ENCODE data around the gene POLE. TPM values are rescaled to one million over a fixed set of nuclear protein-coding genes. Genes with fewer than 3 reads are reported as not detected.

The POLE gene
- total and polyA plus RNA-seq, 2 donors from 2014 or later: 5.3 to 23.0 TPM

GRCh38 chr12:132580701-132581292 lies 106.3 kb downstream of the POLE start:
- intact Hi-C loops (cut with DNase I): no loop called here
- Histone ChIP-seq H3K27me3 (ENCODE audit: control insufficient read depth, insufficient read depth, low read length) (no peaks in the 10 kb centered on the region), H3K4me1 (ENCODE audit: control insufficient read depth in 2 of 3, insufficient read depth in 2 of 3, low read depth in 1 of 3, low read length in 3 of 3) (no peaks in the 10 kb centered on the region), H3K27ac (ENCODE audit: low read depth in 2 of 2, low read length in 2 of 2) (no peak overlapping the region), H3K4me3 (ENCODE audit: low read length in 3 of 3) (no peak overlapping the region), H3K9ac (ENCODE audit: low read length in 3 of 3) (no peak overlapping the region), H3K36me3 (ENCODE audit: control insufficient read depth in 2 of 3, insufficient read depth in 3 of 3, low read length in 3 of 3) (peaks cover 4 to 11% (median 4%) of the 10 kb centered on the region in 3 donors), H3K9me3 (ENCODE audit: control insufficient read depth in 2 of 3, insufficient read depth in 1 of 3, low read length in 3 of 3) (no peaks in the 10 kb centered on the region)
- TF ChIP-seq CTCF (IDR thresholded peaks at IDR 0.05; ENCODE audit: borderline replicate concordance, extremely low read depth, insufficient read depth): no peak
- FAIRE-seq: no peak
- DNase-seq: no peak

GRCh38 chr12:132579744-132580143 lies 107.4 kb downstream of the POLE start:
- intact Hi-C loops (cut with DNase I): no loop called here

GRCh38 chr12:132578826-132579225 lies 108.3 kb downstream of the POLE start:
- intact Hi-C loops (cut with DNase I): no loop called here
- Histone ChIP-seq H3K27me3 (ENCODE audit: control insufficient read depth, insufficient read depth, low read length) (no peaks in the 10 kb centered on the region), H3K9me3 (ENCODE audit: control insufficient read depth in 2 of 3, insufficient read depth in 1 of 3, low read length in 3 of 3) (no peaks in the 10 kb centered on the region), H3K9ac (ENCODE audit: low read length in 3 of 3) (no peak overlapping the region), H3K4me1 (ENCODE audit: control insufficient read depth in 2 of 3, insufficient read depth in 2 of 3, low read depth in 1 of 3, low read length in 3 of 3) (no peaks in the 10 kb centered on the region), H3K36me3 (ENCODE audit: control insufficient read depth in 2 of 3, insufficient read depth in 3 of 3, low read length in 3 of 3) (peaks cover 4 to 11% (median 4%) of the 10 kb centered on the region in 3 donors), H3K4me3 (ENCODE audit: low read length in 3 of 3) (no peak overlapping the region), H3K27ac (ENCODE audit: low read depth in 2 of 2, low read length in 2 of 2) (no peak overlapping the region)
- no peak for FAIRE-seq
- TF ChIP-seq CTCF (IDR thresholded peaks at IDR 0.05; ENCODE audit: borderline replicate concordance, extremely low read depth, insufficient read depth): no peak
- DNase-seq: no peak

More at GRCh38 chr12:132579744-132580143, 107.4 kb downstream of the POLE start:
- H3K27me3 ChIP-seq (ENCODE audit: control insufficient read depth, insufficient read depth, low read length): no peaks in the 10 kb centered on the region
- H3K9ac ChIP-seq (ENCODE audit: low read length in 3 of 3): no peak overlapping the region
- DNase-seq (no peak), FAIRE-seq (no peak)
- H3K27ac ChIP-seq (ENCODE audit: low read depth in 2 of 2, low read length in 2 of 2): no peak overlapping the region
- TF ChIP-seq CTCF (IDR thresholded peaks at IDR 0.05; ENCODE audit: borderline replicate concordance, extremely low read depth, insufficient read depth): no peak
- H3K4me3 ChIP-seq (ENCODE audit: low read length in 3 of 3): no peak overlapping the region
- no peaks in the 10 kb centered on the region for H3K9me3 ChIP-seq (ENCODE audit: control insufficient read depth in 2 of 3, insufficient read depth in 1 of 3, low read length in 3 of 3)
- H3K36me3 ChIP-seq (ENCODE audit: control insufficient read depth in 2 of 3, insufficient read depth in 3 of 3, low read length in 3 of 3): peaks cover 4 to 11% (median 4%) of the 10 kb centered on the region in 3 donors
- H3K4me1 ChIP-seq (ENCODE audit: control insufficient read depth in 2 of 3, insufficient read depth in 2 of 3, low read depth in 1 of 3, low read length in 3 of 3): no peaks in the 10 kb centered on the region

GRCh38 chr12:132578118-132578517 lies 109.0 kb downstream of the POLE start:
- FAIRE-seq (no peak), DNase-seq (no peak)
- Histone ChIP-seq H3K36me3 (ENCODE audit: control insufficient read depth in 2 of 3, insufficient read depth in 3 of 3, low read length in 3 of 3) (peaks cover 4 to 11% (median 4%) of the 10 kb centered on the region in 3 donors), H3K27ac (ENCODE audit: low read depth in 2 of 2, low read length in 2 of 2) (no peak overlapping the region), H3K9ac (ENCODE audit: low read length in 3 of 3) (no peak overlapping the region), H3K9me3 (ENCODE audit: control insufficient read depth in 2 of 3, insufficient read depth in 1 of 3, low read length in 3 of 3) (no peaks in the 10 kb centered on the region), H3K4me1 (ENCODE audit: control insufficient read depth in 2 of 3, insufficient read depth in 2 of 3, low read depth in 1 of 3, low read length in 3 of 3) (no peaks in the 10 kb centered on the region), H3K4me3 (ENCODE audit: low read length in 3 of 3) (no peak overlapping the region), H3K27me3 (ENCODE audit: control insufficient read depth, insufficient read depth, low read length) (no peaks in the 10 kb centered on the region)
- TF ChIP-seq CTCF (IDR thresholded peaks at IDR 0.05; ENCODE audit: borderline replicate concordance, extremely low read depth, insufficient read depth): no peak
- intact Hi-C loops (cut with DNase I): no loop called here

Data from kidney (tissue), 14 donors.